Measurements from ENCODE around the gene RAD51B. TPM values are rescaled to one million over a fixed set of nuclear protein-coding genes. Genes with fewer than 3 reads are reported as not detected.

The RAD51B gene
- total RNA-seq, 1 experiment from 2014 or later: 8.5 TPM

- intact Hi-C loops (cut with micrococcal nuclease; ENCODE audit: unreplicated experiment) (no loop called here), in situ Hi-C loops (cut with HindIII; ENCODE audit: low pct_unique_long_range_greater_than_20kb, low sequenced_read_pairs) (no loop called here)
- H3K27me3 ChIP-seq (ENCODE audit: control insufficient read depth, insufficient read depth, low read length): no peaks in the 10 kb centered on the region
- TF ChIP-seq POLR2AphosphoS5 (IDR thresholded peaks at IDR 0.05; ENCODE audit: low read depth, low read length) (no peak), CTCF (IDR thresholded peaks at IDR 0.05) (no peak), SIN3A (IDR thresholded peaks at IDR 0.05; ENCODE audit: borderline replicate concordance, insufficient read depth, low read depth, low read length) (no peak), TCF7L2 (IDR thresholded peaks at IDR 0.05; ENCODE audit: low read depth, low read length) (no peak), REST (IDR thresholded peaks at IDR 0.05; ENCODE audit: insufficient read depth in 1 of 2, low read depth in 2 of 2, low read length in 1 of 2) (no peak)
- ATAC-seq (no peak), DNase-seq (ENCODE audit: low read depth, low spot score) (no peak)
- no peaks in the 10 kb centered on the region for H3K9me3 ChIP-seq (ENCODE audit: control insufficient read depth, insufficient read depth, low read depth, low read length)
- no peaks in the 10 kb centered on the region for H3K36me3 ChIP-seq (ENCODE audit: control insufficient read depth, insufficient read depth, low read length)
- CTCF ChIA-PET: interaction anchor here (0.5 kb wide), 1 partner anchor 151 kb away, joined by 4 read pairs; no protein-coding TSS in a partner anchor
- no peak overlapping the region for H3K4me3 ChIP-seq (ENCODE audit: low read depth in 2 of 2, low read length in 2 of 2)
- no TSS peak for BruUV-seq (replicated peaks)
- no peaks in the 10 kb centered on the region for H3K4me1 ChIP-seq (ENCODE audit: control insufficient read depth, insufficient read depth, low read length)
- POLR2A ChIA-PET: no interaction called here
- H3K27ac ChIP-seq (ENCODE audit: low read length): no peak overlapping the region
Measured at GRCh38 chr14:68561531-68562007, 742.0 kb downstream of the RAD51B start.

GRCh38 chr14:68562911-68563250, 743.3 kb downstream of the RAD51B start:
- ChIA-PET POLR2A (no interaction called here), CTCF (no interaction called here)
- BruUV-seq (replicated peaks): no TSS peak
- Histone ChIP-seq H3K4me3 (ENCODE audit: low read depth in 2 of 2, low read length in 2 of 2) (no peak overlapping the region), H3K36me3 (ENCODE audit: control insufficient read depth, insufficient read depth, low read length) (no peaks in the 10 kb centered on the region), H3K27ac (ENCODE audit: low read length) (no peak overlapping the region), H3K27me3 (ENCODE audit: control insufficient read depth, insufficient read depth, low read length) (no peaks in the 10 kb centered on the region), H3K9me3 (ENCODE audit: control insufficient read depth, insufficient read depth, low read depth, low read length) (no peaks in the 10 kb centered on the region), H3K4me1 (ENCODE audit: control insufficient read depth, insufficient read depth, low read length) (no peaks in the 10 kb centered on the region)
- in situ Hi-C loops (cut with HindIII; ENCODE audit: low pct_unique_long_range_greater_than_20kb, low sequenced_read_pairs): no loop called here
- intact Hi-C loops (cut with micrococcal nuclease; ENCODE audit: unreplicated experiment): no loop called here
- ATAC-seq: no peak
- no peak for DNase-seq (ENCODE audit: low read depth, low spot score)
- TF ChIP-seq POLR2AphosphoS5 (IDR thresholded peaks at IDR 0.05; ENCODE audit: low read depth, low read length) (no peak), CTCF (IDR thresholded peaks at IDR 0.05) (no peak), REST (IDR thresholded peaks at IDR 0.05; ENCODE audit: insufficient read depth in 1 of 2, low read depth in 2 of 2, low read length in 1 of 2) (no peak), TCF7L2 (IDR thresholded peaks at IDR 0.05; ENCODE audit: low read depth, low read length) (no peak), SIN3A (IDR thresholded peaks at IDR 0.05; ENCODE audit: borderline replicate concordance, insufficient read depth, low read depth, low read length) (no peak)
